ENCODE measurements around the gene ZNF532. TPM values are rescaled to one million over a fixed set of nuclear protein-coding genes. Genes with fewer than 3 reads are reported as not detected.

ZNF532 gene
- total RNA-seq, 1 donor from 2014 or later, result 137 TPM

GRCh38 chr18:58934356-58934755 is 69.7 kb downstream of the ZNF532 start:
- Mint-ChIP-seq H3K9me3 (peaks cover 2% of the 10 kb centered on the region), H3K27ac (no peak overlapping the region), H3K4me3 (no peak overlapping the region), H3K4me1 (peaks cover 14% of the 10 kb centered on the region), H3K27me3 (ENCODE audit: insufficient read depth, low read depth) (peaks cover 2% of the 10 kb centered on the region), H3K36me3 (peaks cover 52% of the 10 kb centered on the region)
- Histone ChIP-seq H3F3A (ENCODE audit: low read depth) (peaks cover 12% of the 10 kb centered on the region), H3K36me3 (peaks cover 11% of the 10 kb centered on the region), H3K9me3 (ENCODE audit: low read depth) (no peaks in the 10 kb centered on the region), H3K4me2 (no peak overlapping the region), H3K79me2 (ENCODE audit: low read depth) (peaks cover 84% of the 10 kb centered on the region), H2AFZ (replicated peaks) (no peak overlapping the region), H3K4me3 (no peak overlapping the region), H4K20me1 (ENCODE audit: low read depth) (peaks cover 59% of the 10 kb centered on the region), H3K4me1 (peaks cover 9% of the 10 kb centered on the region), H3K27ac (no peak overlapping the region), H3K27me3 (no peaks in the 10 kb centered on the region), H3K9ac (no peak overlapping the region)
- TF ChIP-seq EZH2 (IDR thresholded peaks at IDR 0.05), result no peak
- TF ChIP-seq EZH2phosphoT487 (IDR thresholded peaks at IDR 0.05), result no peak
- TF ChIP-seq CTCF (IDR thresholded peaks at IDR 0.05), result no peak
- no peak for DNase-seq (ENCODE audit: low spot score)

- Mint-ChIP-seq H3K4me3 (no peak overlapping the region), H3K36me3 (peaks cover 54% of the 10 kb centered on the region), H3K4me1 (peaks cover 12% of the 10 kb centered on the region), H3K27ac (no peak overlapping the region), H3K9me3 (peaks cover 4% of the 10 kb centered on the region), H3K27me3 (ENCODE audit: insufficient read depth, low read depth) (peaks cover under 1% of the 10 kb centered on the region)
- no peak overlapping the region for H3K4me2 ChIP-seq
- H3K27ac ChIP-seq, result no peak overlapping the region
- H3K27me3 ChIP-seq, result no peaks in the 10 kb centered on the region
- H3K4me1 ChIP-seq, result peaks cover 2% of the 10 kb centered on the region
- H3K4me3 ChIP-seq, result no peak overlapping the region
- H2AFZ ChIP-seq (replicated peaks), result no peak overlapping the region
- no peak overlapping the region for H3K9ac ChIP-seq
- H3K36me3 ChIP-seq, result peaks cover 14% of the 10 kb centered on the region
- H3K9me3 ChIP-seq (ENCODE audit: low read depth), result no peaks in the 10 kb centered on the region
- peaks cover 77% of the 10 kb centered on the region for H3K79me2 ChIP-seq (ENCODE audit: low read depth)
- peaks cover 52% of the 10 kb centered on the region for H4K20me1 ChIP-seq (ENCODE audit: low read depth)
- DNase-seq (ENCODE audit: low spot score), result no peak
- TF ChIP-seq EZH2 (IDR thresholded peaks at IDR 0.05) (no peak), EZH2phosphoT487 (IDR thresholded peaks at IDR 0.05) (no peak), CTCF (IDR thresholded peaks at IDR 0.05) (no peak)
- H3F3A ChIP-seq (ENCODE audit: low read depth), result peaks cover 9% of the 10 kb centered on the region
These were observed 70.4 kb downstream of the ZNF532 start for GRCh38 chr18:58934933-58935577.

DNA sequence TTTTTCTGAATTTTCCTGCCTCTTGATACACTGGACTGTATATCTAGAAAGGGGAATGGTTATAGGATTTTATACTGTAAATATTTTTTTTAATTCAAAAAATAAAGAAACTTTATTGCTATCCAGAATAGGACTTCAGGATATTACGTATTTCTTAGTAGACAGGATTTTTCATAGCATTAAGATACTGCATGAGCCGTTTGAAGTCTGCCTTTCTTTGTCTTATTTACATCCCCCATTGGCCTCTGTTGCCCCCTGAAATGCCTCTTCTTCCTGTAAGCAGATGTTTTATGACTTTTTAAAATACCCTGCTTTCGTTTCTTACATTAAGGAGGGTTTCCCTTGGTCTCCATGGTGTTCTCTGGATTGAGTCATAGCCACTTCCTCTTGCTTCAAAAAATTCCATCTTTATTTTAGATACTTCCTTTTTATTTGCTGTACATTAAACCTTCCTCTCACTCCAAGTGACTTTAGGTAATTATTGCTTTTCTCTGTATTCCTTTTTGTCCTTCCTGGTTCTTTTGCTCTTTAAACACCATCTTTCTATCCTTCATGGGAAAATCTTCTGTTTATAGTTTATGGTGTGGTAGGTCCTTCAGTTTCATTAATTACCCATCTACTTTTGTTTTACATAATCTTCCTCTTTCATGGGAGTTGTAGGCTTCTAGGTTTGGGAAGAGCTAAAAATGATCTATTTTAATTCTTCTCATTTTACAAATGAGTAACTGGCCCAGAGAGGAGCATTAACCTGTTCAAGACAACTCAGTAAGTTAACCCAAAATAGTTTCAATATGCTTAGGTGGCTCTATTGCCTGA is 72.6 kb downstream of the ZNF532 start:
- H3K79me2 ChIP-seq (ENCODE audit: low read depth), result peaks cover 55% of the 10 kb centered on the region
- no peaks in the 10 kb centered on the region for H3K9me3 ChIP-seq (ENCODE audit: low read depth)
- Mint-ChIP-seq H3K4me3 (no peak overlapping the region), H3K9me3 (peaks cover 4% of the 10 kb centered on the region), H3K36me3 (peaks cover 56% of the 10 kb centered on the region), H3K4me1 (peaks cover 12% of the 10 kb centered on the region), H3K27me3 (ENCODE audit: insufficient read depth, low read depth) (no peaks in the 10 kb centered on the region), H3K27ac (no peak overlapping the region)
- H3K27me3 ChIP-seq, result no peaks in the 10 kb centered on the region
- H2AFZ ChIP-seq (replicated peaks), result no peak overlapping the region
- no peak overlapping the region for H3K4me3 ChIP-seq
- TF ChIP-seq CTCF (IDR thresholded peaks at IDR 0.05) (no peak), EZH2 (IDR thresholded peaks at IDR 0.05) (no peak), EZH2phosphoT487 (IDR thresholded peaks at IDR 0.05) (no peak)
- peaks cover 20% of the 10 kb centered on the region for H3K36me3 ChIP-seq
- H3K4me1 ChIP-seq, result no peaks in the 10 kb centered on the region
- H3K27ac ChIP-seq, result no peak overlapping the region
- peaks cover 31% of the 10 kb centered on the region for H4K20me1 ChIP-seq (ENCODE audit: low read depth)
- no peak overlapping the region for H3K4me2 ChIP-seq
- H3K9ac ChIP-seq, result no peak overlapping the region
- H3F3A ChIP-seq (ENCODE audit: low read depth), result peaks cover 8% of the 10 kb centered on the region
- no peak for DNase-seq (ENCODE audit: low spot score)
